OCI-LY3 (cell line): Measurements from ENCODE around the gene PPFIBP2.

Experiments
- H2AFZ ChIP-seq: fragments of 200-600, 300-600 bp; shearing (Covaris generic); 2 replicates; pipeline ENCODE4 v1.6.0; 2014; ENCODE audit warnings: antibody characterized with exemption, low read depth, low read length
- H3K27ac ChIP-seq: fragments of 200-600, 300-600 bp; sonication (generic); 2 replicates; pipeline ENCODE4 v1.5.1; 2014; ENCODE audit warnings: mild to moderate bottlenecking, low read length, moderate library complexity, mixed read lengths
- H3K27me3 ChIP-seq: fragments of 200-600, 300-600 bp; sonication (generic); 2 replicates; pipeline ENCODE4 v1.6.1; 2014; ENCODE audit warnings: low read depth, low read length, mixed read lengths
- H3K36me3 ChIP-seq: fragments of 200-600, 300-600 bp; sonication (generic); replicated peaks from 2 replicates; pipeline ENCODE3; 2014; ENCODE audit warnings: low read depth, low read length, mixed read lengths
- H3K4me1 ChIP-seq: fragments of 300-600, 200-600 bp; sonication (generic); 2 replicates; pipeline ENCODE4 v1.6.1; 2014; ENCODE audit warnings: low read length, mixed read lengths
- H3K4me2 ChIP-seq: fragments of 200-600, 300-600 bp; sonication (generic); 2 replicates; pipeline ENCODE4 v1.6.1; 2014; ENCODE audit warnings: low read length, mixed read lengths
- H3K4me3 ChIP-seq: fragments of 300-600, 200-600 bp; sonication (generic); 2 replicates; pipeline ENCODE4 v1.5.1; 2014; ENCODE audit warnings: antibody characterized with exemption, mild to moderate bottlenecking, low read length, moderate library complexity
- H3K79me2 ChIP-seq: fragments of 300-600, 200-600 bp; shearing (Covaris generic); 2 replicates; pipeline ENCODE4 v1.6.1; 2014; ENCODE audit warnings: mild to moderate bottlenecking, low read length, mixed read lengths
- H3K9ac ChIP-seq: fragments of 300-600, 200-600 bp; shearing (Covaris generic); 2 replicates; pipeline ENCODE4 v1.6.0; 2014; ENCODE audit warnings: mild to moderate bottlenecking, low read length, moderate library complexity
- H3K9me3 ChIP-seq: fragments of 200-600, 300-600 bp; shearing (Covaris generic); 2 replicates; pipeline ENCODE4 v1.6.1; 2014; ENCODE audit warnings: low read length, mixed read lengths; ENCODE audit not compliant: insufficient read depth
- H4K20me1 ChIP-seq: fragments of 200-600, 300-600 bp; sonication (generic); 2 replicates; pipeline ENCODE4 v1.6.1; 2016; ENCODE audit warnings: low read length, mixed read lengths; ENCODE audit not compliant: insufficient read depth
- EZH2phosphoT487 ChIP-seq: fragments of 200-600 bp; shearing (Covaris generic); IDR thresholded peaks from 2 replicates; pipeline ENCODE4 v1.6.1; 2018; ENCODE audit warnings: antibody characterized with exemption, mixed run types, low read depth
- TF ChIP-seq, protein P1 (sequence below): fragments of 200-600, 300-600 bp; sonication (generic); IDR thresholded peaks from 2 replicates; pipeline ENCODE4 v1.5.1; 2014; ENCODE audit warnings: antibody characterized with exemption, low read length, low read depth

Gene PPFIBP2

DNA sequence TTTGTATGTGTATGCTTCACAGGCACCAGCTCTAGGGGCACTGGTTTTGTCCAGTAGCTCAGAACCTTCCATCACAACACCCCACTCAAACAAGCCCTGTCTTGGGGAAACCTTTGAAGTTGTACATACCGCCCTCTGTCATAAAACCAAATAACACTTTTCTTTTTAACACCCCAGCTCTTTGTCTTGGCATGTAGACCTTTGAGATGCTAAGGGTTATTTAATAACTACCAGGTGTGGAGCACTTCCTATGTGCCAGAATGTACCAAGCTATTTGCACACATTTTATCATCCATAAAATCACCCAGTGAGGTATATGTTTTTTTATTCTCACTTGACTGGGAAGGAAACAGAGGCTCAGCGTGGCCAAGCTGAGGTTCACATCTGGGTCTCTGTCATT is 108.9 kb downstream of the PPFIBP2 start:
- H4K20me1 ChIP-seq: 0 out of 2 replicates have a peak, but pooled peaks cover 3% of the 10 kb centered on the region
- H3K9ac ChIP-seq: no peak overlapping the region
- no peak overlapping the region for H3K27ac ChIP-seq
- H3K4me2 ChIP-seq: no peak overlapping the region
- H3K27me3 ChIP-seq: no peaks in the 10 kb centered on the region
- H3K79me2 ChIP-seq: no peaks in the 10 kb centered on the region
- no peaks in the 10 kb centered on the region for H3K9me3 ChIP-seq
- H3K4me3 ChIP-seq: no peak overlapping the region
- TF ChIP-seq, protein P1, sequence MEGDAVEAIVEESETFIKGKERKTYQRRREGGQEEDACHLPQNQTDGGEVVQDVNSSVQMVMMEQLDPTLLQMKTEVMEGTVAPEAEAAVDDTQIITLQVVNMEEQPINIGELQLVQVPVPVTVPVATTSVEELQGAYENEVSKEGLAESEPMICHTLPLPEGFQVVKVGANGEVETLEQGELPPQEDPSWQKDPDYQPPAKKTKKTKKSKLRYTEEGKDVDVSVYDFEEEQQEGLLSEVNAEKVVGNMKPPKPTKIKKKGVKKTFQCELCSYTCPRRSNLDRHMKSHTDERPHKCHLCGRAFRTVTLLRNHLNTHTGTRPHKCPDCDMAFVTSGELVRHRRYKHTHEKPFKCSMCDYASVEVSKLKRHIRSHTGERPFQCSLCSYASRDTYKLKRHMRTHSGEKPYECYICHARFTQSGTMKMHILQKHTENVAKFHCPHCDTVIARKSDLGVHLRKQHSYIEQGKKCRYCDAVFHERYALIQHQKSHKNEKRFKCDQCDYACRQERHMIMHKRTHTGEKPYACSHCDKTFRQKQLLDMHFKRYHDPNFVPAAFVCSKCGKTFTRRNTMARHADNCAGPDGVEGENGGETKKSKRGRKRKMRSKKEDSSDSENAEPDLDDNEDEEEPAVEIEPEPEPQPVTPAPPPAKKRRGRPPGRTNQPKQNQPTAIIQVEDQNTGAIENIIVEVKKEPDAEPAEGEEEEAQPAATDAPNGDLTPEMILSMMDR: no peak
- no peak for TF ChIP-seq EZH2phosphoT487
- peaks cover 41% of the 10 kb centered on the region for H3K36me3 ChIP-seq
- no peaks in the 10 kb centered on the region for H3K4me1 ChIP-seq
- no peak overlapping the region for H2AFZ ChIP-seq

- no peak for TF ChIP-seq EZH2phosphoT487
- TF ChIP-seq, protein P1: no peak
- Histone ChIP-seq H4K20me1 (no peaks in the 10 kb centered on the region), H3K4me3 (no peak overlapping the region), H3K4me2 (no peak overlapping the region), H3K79me2 (no peaks in the 10 kb centered on the region), H3K36me3 (peaks cover 60% of the 10 kb centered on the region), H3K4me1 (no peaks in the 10 kb centered on the region), H3K9ac (no peak overlapping the region), H2AFZ (no peak overlapping the region), H3K27me3 (no peaks in the 10 kb centered on the region), H3K9me3 (no peaks in the 10 kb centered on the region), H3K27ac (no peak overlapping the region)
These were observed 114.9 kb downstream of the PPFIBP2 start for GRCh38 chr11:7628660-7629059.

GRCh38 chr11:7630002-7630401 is 116.2 kb downstream of the PPFIBP2 start:
- no peak overlapping the region for H2AFZ ChIP-seq
- H3K9me3 ChIP-seq: no peaks in the 10 kb centered on the region
- no peaks in the 10 kb centered on the region for H3K4me1 ChIP-seq
- H3K79me2 ChIP-seq: no peaks in the 10 kb centered on the region
- peaks cover 62% of the 10 kb centered on the region for H3K36me3 ChIP-seq
- no peaks in the 10 kb centered on the region for H3K27me3 ChIP-seq
- no peaks in the 10 kb centered on the region for H4K20me1 ChIP-seq
- H3K4me2 ChIP-seq: no peak overlapping the region
- TF ChIP-seq, protein P1: no peak
- TF ChIP-seq EZH2phosphoT487: no peak
- H3K4me3 ChIP-seq: no peak overlapping the region
- H3K27ac ChIP-seq: no peak overlapping the region
- no peak overlapping the region for H3K9ac ChIP-seq

- Histone ChIP-seq H2AFZ (no peak overlapping the region), H3K27me3 (no peaks in the 10 kb centered on the region), H3K36me3 (peaks cover 68% of the 10 kb centered on the region), H3K27ac (no peak overlapping the region), H3K4me2 (no peak overlapping the region), H3K4me1 (no peaks in the 10 kb centered on the region), H4K20me1 (no peaks in the 10 kb centered on the region), H3K9me3 (no peaks in the 10 kb centered on the region), H3K4me3 (no peak overlapping the region), H3K79me2 (no peaks in the 10 kb centered on the region), H3K9ac (no peak overlapping the region)
- TF ChIP-seq EZH2phosphoT487: no peak
- TF ChIP-seq, protein P1: no peak
These were observed 118.4 kb downstream of the PPFIBP2 start for GRCh38 chr11:7632211-7632610.
